Subcutaneous abdominal adipose tissue (tissue), 5 donors: ENCODE data around the gene KRT35.

ENCODE experiments used
- H3K27ac ChIP-seq: one replicate; pipeline ENCODE4 v1.7.0; 2013; ENCODE audit warnings: low read depth, mild to moderate bottlenecking, inconsistent platforms, low read length, moderate library complexity
- H3K27me3 ChIP-seq, 5 donors: one replicate each; pipeline ENCODE4 v1.7.0; 2013; ENCODE audit warnings: low read length in 5 of 5, inconsistent platforms in 1 of 5; ENCODE audit not compliant: control insufficient read depth in 5 of 5, insufficient read depth in 4 of 5
- H3K36me3 ChIP-seq, 5 donors: one replicate each; pipeline ENCODE4 v1.7.0; 2013; ENCODE audit warnings: low read length in 5 of 5; ENCODE audit not compliant: control insufficient read depth in 5 of 5, insufficient read depth in 5 of 5
- H3K4me1 ChIP-seq, 5 donors: one replicate each; pipeline ENCODE4 v1.7.0; 2013; ENCODE audit warnings: low read length in 5 of 5, mild to moderate bottlenecking in 3 of 5, moderate library complexity in 1 of 5; ENCODE audit not compliant: control insufficient read depth in 5 of 5, insufficient read depth in 5 of 5
- H3K4me3 ChIP-seq, 5 donors: one replicate each; pipeline ENCODE4 v1.7.0; 2013; ENCODE audit warnings: low read length in 5 of 5, low read depth in 1 of 5
- H3K9ac ChIP-seq, 5 donors: one replicate each; pipeline ENCODE4 v1.7.0; 2013; ENCODE audit warnings: low read length in 5 of 5, mild to moderate bottlenecking in 4 of 5, moderate library complexity in 3 of 5
- H3K9me3 ChIP-seq, 5 donors: one replicate each; pipeline ENCODE4 v1.7.0; 2013; ENCODE audit warnings: low read length in 5 of 5; ENCODE audit not compliant: control insufficient read depth in 5 of 5
- donor health status: healthy.
- donor health status: healthy.
- donor health status: healthy.
- donor health status: healthy.
- donor health status: healthy.

Gene KRT35

DNA sequence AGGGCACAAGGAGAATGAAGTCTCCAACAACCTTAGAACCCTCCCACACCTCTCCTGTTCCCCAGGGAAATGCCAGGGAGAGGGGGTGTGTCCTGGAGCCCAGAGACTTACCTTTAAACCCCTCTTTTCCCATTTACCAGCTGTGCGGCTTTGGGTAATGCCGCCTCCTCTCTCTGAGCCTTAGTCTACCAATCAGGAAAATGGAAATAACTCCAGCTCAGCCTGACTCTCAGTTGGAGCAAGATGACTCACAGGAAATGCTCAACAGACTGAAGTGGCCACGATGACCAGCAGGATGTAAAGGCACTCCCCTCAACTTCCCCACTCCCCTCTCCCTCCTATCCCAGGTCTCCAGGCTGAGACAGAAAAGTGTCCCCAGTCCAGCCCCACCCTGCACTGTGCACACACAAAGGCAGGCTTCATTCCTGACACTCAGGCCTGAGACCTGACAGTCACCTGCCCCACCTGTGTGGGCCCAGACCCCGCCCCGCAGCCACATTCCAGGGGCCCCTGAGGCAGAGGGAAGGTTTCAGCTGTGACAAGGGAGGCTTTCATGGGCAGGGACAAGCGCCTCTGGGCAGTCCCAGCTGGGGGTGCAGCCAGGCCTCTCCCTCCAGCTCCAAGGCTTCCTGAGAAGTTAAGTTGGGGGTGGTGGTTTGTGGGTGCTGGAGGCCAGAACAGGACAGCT, 40.8 kb upstream of the KRT35 start:
- no peak overlapping the region for H3K27ac ChIP-seq
- no peak overlapping the region for H3K9ac ChIP-seq
- H3K4me3 ChIP-seq: no peak overlapping the region
- H3K9me3 ChIP-seq: no peaks in the 10 kb centered on the region
- no peaks in the 10 kb centered on the region for H3K4me1 ChIP-seq
- peaks cover 5 to 28% (median 11%) of the 10 kb centered on the region in 5 donors for H3K27me3 ChIP-seq
- H3K36me3 ChIP-seq: no peaks in the 10 kb centered on the region

DNA sequence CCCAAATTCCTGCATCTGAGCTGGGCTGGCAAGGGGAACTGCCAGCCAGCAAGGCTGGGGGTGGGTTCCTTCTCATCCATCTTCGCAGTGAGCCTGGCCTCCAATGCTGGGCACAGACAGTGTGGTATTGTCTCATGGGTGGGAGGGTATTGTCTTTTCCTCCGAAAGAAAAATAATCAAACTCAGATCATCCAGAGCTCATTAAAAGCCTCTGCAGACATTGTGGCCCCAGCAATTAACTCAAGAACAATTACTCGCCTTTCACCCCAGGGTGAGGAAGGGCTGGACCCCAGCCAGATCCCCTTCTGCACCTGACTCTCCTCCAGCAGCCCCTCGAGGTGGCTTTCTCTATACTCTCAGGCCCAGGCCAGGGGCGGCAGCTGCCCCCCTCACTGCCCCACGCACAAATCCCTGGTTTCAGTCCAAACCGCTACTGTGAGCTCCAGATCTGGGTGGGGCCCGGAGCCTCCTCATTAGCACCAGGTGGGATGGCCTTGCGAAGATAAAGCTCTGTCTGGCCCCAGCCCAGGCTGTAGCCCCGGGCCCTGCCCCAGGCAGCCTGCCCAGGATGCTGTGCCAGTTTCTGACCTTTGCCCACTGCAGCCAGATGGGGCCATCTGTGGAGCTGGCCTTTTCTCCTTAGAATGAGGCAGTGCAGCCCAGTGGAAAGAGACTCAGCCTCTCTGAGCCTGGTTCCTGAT, 40.0 kb upstream of the KRT35 start:
- Histone ChIP-seq H3K9ac (no peak overlapping the region), H3K4me3 (no peak overlapping the region), H3K9me3 (no peaks in the 10 kb centered on the region), H3K27ac (no peak overlapping the region), H3K27me3 (peaks cover 5 to 31% (median 15%) of the 10 kb centered on the region in 5 donors), H3K4me1 (no peaks in the 10 kb centered on the region), H3K36me3 (no peaks in the 10 kb centered on the region)

DNA sequence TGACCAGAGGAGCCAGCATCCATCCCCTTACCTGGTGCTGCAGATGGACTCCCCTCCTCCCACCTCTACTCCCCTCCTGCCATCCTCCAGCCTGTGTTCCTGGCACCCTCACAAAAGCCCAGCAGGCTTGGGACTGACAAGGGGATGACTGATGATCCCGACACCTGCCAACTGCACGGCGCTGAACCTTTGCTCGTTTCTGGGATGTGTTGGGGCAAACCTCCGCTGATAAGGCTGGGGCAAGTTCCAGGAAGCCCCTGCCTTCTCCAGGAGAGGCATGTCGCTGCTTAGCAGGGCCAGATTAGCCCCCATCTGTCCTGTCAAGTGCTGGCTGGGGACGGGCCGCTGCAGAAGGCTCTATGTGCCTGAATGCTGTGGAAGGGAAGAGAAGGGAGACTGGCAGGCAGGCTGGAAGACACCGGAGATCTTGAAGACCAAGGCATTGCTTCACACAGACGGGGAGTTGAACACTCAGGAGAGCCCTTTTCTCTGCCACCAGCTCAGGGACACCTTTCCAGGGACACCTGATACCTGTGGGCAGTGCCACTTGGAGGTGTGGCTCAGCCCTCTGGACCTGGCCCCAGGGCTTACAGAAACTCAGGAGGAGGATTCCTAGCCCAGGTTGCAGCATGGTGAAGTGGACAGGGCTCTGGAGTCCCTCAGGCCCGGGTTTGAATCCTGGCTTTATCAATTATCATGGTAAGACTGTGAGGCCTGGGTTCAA, 38.7 kb upstream of the KRT35 start:
- Histone ChIP-seq H3K9ac (no peak overlapping the region), H3K36me3 (no peaks in the 10 kb centered on the region), H3K27ac (no peak overlapping the region), H3K27me3 (peaks cover 10 to 31% (median 18%) of the 10 kb centered on the region in 5 donors), H3K9me3 (no peaks in the 10 kb centered on the region), H3K4me1 (no peaks in the 10 kb centered on the region), H3K4me3 (no peak overlapping the region)

DNA sequence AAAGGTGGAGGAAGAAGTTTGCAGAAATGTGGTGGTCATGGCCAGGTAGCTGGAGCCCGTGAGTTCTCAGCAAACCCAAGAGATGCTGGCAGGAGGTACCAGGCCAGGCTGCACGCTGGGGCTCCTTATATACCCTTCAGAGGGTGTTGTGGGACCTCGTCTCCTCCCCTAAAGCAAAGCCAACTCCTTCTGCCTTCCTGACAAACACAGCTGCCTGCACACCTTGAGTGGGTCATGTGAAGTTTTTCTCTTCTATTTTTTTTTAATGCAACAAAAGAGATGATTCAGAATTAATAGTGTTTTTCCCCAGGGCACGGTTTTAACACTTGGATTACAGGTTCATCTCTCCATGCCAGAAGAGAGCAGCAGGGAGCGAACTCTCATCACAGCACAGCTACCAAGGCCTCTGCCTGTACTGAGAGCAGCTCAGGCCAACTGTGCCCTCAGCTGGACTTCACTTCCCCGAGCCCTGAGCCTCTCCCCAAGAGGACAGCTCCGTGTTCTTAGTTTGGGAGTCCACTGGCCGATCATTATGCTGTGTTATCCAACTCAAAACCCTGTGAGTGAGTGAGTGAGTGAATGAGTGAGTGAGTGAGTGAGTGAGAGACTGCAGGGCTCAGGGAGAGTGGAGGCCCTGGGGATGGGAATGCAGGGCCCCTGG, 38.0 kb upstream of the KRT35 start, which contains the start of gene KRT15:
Gene KRT15 (minus strand): TSS at position 102 of the 661 bp plus-strand sequence. CDS start 63 bp downstream, at position 39.
- no peak within 1 kb of the TSS for H3K9ac ChIP-seq
- H3K27ac ChIP-seq: no peak within 1 kb of the TSS
- peaks cover 10 to 31% (median 18%) of the 10 kb centered on the region in 5 donors for H3K27me3 ChIP-seq
- H3K4me3 ChIP-seq: no peak within 1 kb of the TSS
- H3K4me1 ChIP-seq: no peaks in the 10 kb centered on the region
- no peaks in the 10 kb centered on the region for H3K36me3 ChIP-seq
- no peaks in the 10 kb centered on the region for H3K9me3 ChIP-seq

DNA sequence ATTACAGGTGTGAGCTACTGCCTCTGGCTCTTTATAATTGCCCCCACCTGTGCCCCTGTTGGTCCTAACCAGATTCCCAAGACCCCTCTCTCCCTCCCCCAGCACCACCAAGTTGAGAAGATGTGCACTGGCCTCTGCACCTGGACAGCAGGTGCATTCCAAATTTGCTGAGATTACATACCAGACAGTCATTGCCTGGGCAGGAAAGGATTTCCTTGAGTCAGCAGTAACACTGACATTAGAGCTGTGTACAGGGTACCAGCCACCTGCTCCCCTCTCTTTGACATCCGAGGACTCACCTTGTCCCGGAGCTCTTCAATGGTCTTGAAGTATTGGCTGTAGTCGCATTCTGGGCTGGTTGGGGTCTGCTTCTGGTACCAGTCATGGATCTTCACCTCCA, 37.1 kb upstream of the KRT35 start:
- H3K9ac ChIP-seq: no peak overlapping the region
- H3K4me1 ChIP-seq: no peaks in the 10 kb centered on the region
- no peaks in the 10 kb centered on the region for H3K36me3 ChIP-seq
- no peak overlapping the region for H3K27ac ChIP-seq
- no peaks in the 10 kb centered on the region for H3K9me3 ChIP-seq
- H3K27me3 ChIP-seq: peaks cover 10 to 31% (median 18%) of the 10 kb centered on the region in 5 donors
- no peak overlapping the region for H3K4me3 ChIP-seq

DNA sequence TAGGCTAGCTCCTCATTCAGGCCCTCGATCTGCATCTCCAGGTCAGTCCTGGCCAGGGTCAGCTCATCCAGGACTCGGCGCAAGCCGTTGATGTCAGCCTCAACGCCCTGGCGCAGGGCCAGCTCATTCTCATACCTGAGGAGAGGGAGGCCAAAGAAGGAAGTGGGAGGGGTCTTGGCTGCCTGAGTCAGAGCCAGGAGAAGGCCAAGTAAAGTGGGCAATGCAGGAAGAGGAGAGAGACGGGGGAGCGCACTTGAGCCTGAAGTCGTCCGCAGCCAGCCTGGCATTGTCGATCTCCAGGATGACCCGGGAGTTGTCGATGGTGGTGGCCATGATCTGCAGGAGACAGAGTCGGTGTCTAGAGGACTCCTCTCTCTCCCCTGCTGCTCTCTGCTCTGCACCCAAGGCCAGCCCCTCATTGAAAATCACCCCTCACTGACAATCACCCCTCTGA, 35.9 kb upstream of the KRT35 start:
- H3K36me3 ChIP-seq: no peaks in the 10 kb centered on the region
- H3K9me3 ChIP-seq: no peaks in the 10 kb centered on the region
- no peak overlapping the region for H3K4me3 ChIP-seq
- H3K27me3 ChIP-seq: peaks cover 10 to 22% (median 13%) of the 10 kb centered on the region in 5 donors
- H3K9ac ChIP-seq: no peak overlapping the region
- no peaks in the 10 kb centered on the region for H3K4me1 ChIP-seq
- H3K27ac ChIP-seq: no peak overlapping the region

DNA sequence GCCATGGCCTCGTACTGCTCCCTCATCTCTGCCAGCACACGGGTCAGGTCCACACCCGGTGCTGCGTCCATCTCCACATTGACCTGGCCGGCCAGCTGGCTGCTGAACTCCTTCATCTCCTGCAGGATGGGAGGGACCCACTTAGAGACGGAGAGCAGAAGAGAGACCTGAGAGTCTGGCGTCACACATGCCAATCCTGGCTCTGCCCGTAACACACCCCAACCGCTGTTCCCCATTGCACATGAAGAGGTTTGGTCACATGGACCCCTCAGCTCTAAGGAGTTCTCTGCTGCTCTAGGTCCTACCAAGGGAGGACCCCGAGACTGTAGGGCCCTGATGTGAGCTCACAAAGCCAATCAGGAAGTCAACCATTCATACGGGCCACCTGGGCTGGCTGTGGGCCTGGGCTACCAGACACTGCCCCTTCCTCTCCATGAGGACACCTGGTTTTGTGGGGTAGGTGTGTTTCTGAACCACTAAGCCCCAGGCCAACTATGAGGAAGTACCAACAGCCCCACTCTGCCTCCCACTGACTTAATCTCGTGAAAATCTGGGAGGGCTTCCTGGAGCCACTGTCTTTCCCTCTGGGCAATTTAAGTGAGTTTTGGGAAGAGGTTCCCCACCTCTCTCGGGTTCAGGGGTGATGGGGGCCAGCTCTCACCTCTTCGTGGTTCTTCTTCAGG, 35.3 kb upstream of the KRT35 start:
- H3K4me3 ChIP-seq: no peak overlapping the region
- no peak overlapping the region for H3K27ac ChIP-seq
- H3K9ac ChIP-seq: no peak overlapping the region
- no peaks in the 10 kb centered on the region for H3K36me3 ChIP-seq
- H3K4me1 ChIP-seq: no peaks in the 10 kb centered on the region
- peaks cover 10 to 19% (median 13%) of the 10 kb centered on the region in 5 donors for H3K27me3 ChIP-seq
- H3K9me3 ChIP-seq: no peaks in the 10 kb centered on the region

DNA sequence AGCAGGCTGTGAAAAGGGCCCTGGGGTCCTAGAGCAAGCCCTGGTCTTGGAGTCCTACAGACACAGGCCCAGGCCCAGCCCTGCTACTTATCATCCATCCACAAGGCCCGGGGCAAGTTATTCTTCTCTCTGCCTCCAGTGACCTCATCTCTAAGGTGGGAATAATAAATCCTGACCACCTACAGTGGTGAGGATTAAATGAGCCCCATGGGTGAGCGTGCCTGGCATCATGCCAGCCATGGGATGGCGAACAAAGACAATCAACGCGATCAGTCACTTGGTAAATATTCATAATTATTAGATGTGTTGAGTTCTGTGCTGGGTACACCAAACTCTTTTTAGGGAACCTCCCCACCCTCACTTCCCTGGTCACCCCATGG, 32.2 kb upstream of the KRT35 start:
- Histone ChIP-seq H3K27ac (no peak overlapping the region), H3K4me3 (no peak overlapping the region), H3K9ac (no peak overlapping the region), H3K9me3 (no peaks in the 10 kb centered on the region), H3K4me1 (no peaks in the 10 kb centered on the region), H3K36me3 (no peaks in the 10 kb centered on the region), H3K27me3 (peaks cover 5 to 15% (median 9%) of the 10 kb centered on the region in 5 donors)

DNA sequence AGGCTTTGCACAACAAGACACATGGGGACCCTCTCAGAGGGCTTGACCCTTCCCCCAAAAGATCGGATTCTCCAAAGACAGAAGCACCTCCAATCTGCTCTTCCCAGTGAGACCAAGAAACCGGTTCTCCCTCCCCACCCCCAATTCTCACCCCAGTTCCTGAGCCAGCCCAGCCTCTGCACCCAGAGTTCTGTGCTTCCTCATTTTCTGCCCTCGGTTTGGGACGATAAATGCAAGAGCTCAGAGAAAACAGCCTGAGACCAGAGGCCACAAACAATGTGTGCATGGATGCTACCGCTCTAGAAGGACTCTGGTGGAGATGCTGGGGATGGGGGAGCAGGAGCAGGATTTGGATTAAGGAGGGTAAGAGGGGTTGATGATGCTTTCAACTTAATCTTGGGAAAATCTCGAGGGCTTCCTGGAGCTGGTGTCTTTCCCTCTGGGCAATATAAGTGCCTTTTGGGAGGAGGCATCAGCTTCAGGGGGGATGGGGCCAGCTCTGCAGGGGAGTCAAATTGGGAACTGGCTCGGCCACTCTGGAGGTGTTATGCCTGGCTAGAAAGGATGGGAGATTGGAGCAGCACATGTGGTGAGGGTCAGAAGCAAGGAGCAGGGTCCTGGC, 31.7 kb upstream of the KRT35 start:
- no peaks in the 10 kb centered on the region for H3K36me3 ChIP-seq
- H3K9ac ChIP-seq: no peak overlapping the region
- H3K4me1 ChIP-seq: no peaks in the 10 kb centered on the region
- H3K27me3 ChIP-seq: peaks cover 5 to 14% (median 10%) of the 10 kb centered on the region in 5 donors
- H3K4me3 ChIP-seq: no peak overlapping the region
- H3K27ac ChIP-seq: no peak overlapping the region
- no peaks in the 10 kb centered on the region for H3K9me3 ChIP-seq
